HT-29 (cell line): Measurements from ENCODE around the gene MAP2K7. TPM values are rescaled to one million over a fixed set of nuclear protein-coding genes. Genes with fewer than 3 reads are reported as not detected.
"Not testable (repeated sequence)": the region's sequence is repeated elsewhere in the genome, so short reads cannot be mapped to it uniquely, and the experiment has no call there.

Source experiments
- DNase-seq: peaks from one replicate; pipeline ENCODE4 v3.0.0-alpha.2; 2015; ENCODE audit warnings: low spot score
- total RNA-seq: library from RNA; depleted of rRNA; stranded (reverse); fragments of >200 nt; shearing (Covaris generic); gene quantifications from 2 replicates; pipeline ENCODE4 v1.2.3, GENCODE V29; 2014

Gene MAP2K7
- total RNA-seq, 1 experiment from 2014 or later: 30.8 TPM

GRCh38 chr19:7928741-7929701 lies 25.3 kb downstream of the MAP2K7 start:
- DNase-seq: peak; percentile 54

DNA sequence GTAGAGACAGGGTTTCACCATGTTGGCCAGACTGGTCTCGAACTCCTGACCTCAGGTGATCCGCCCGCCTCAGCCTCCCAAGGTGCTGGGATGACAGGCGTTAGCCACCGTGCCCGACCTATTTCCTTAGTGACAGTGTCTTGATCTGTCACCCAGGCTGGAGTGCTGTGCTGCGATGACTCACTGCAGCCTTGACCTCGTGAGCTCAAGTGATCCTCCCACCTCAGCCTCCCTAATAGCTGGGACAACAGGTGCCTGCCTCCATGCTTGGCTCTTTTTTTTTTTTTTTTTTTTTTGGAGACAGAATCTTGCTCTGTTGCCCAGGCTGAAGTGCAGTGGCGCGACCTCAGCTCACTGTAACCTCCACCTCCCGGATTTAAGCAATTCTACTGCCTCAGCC lies 26.4 kb downstream of the MAP2K7 start:
- not testable (repeated sequence) for DNase-seq

- no peak for DNase-seq
Observed at GRCh38 chr19:7930765-7931164, 27.1 kb downstream of the MAP2K7 start.

GRCh38 chr19:7931221-7932061 lies 27.8 kb downstream of the MAP2K7 start:
- DNase-seq: no peak

GRCh38 chr19:7932276-7932929 lies 28.7 kb downstream of the MAP2K7 start:
- DNase-seq: no peak

- no peak for DNase-seq
Observed at GRCh38 chr19:7932930-7933300, 29.2 kb downstream of the MAP2K7 start.

- no peak for DNase-seq
Observed at GRCh38 chr19:7933411-7933810, 29.7 kb downstream of the MAP2K7 start.

DNA sequence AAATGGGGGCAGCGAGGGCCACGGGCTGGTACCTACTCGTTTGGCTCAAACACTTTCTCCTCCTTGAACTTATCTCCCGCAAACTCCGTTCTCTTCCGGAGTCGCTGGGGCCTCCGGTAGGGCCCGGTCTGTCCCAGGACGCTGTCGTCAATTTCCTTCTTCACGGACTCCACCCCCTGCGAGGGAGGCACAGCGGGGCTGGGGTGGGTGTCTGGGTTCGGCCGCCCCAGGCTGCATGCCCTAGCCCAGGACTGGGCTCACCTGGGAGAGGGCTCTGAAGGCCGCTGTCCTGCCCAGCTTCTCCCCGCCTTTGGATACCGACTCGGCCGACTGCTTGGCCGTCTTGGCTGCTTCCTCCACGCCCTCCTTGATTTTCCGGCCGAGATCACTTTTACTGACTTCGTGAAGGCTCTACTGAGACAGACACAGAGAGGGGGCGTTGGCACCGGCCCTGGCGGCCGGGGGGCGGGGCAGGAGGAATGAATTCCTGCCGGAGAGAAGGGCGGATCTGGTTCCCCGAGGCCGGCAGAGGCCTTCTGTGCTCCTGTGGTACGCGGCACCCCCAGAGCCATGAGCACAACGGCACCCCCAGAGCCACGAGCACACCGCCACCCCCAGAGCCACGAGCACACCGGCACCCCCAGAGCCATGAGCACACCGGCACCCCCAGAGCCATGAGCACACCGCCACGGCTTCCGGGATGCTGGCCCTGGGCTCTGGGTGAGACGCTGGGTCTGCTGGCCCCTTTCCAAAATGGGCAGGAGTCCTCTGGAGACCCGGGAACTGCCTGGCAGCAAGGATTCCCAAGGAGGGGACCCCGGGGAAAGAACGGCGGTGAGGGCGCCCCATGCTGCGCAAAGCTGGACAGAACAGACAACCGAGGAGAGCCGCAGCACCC lies 30.4 kb downstream of the MAP2K7 start:
- no peak for DNase-seq

DNA sequence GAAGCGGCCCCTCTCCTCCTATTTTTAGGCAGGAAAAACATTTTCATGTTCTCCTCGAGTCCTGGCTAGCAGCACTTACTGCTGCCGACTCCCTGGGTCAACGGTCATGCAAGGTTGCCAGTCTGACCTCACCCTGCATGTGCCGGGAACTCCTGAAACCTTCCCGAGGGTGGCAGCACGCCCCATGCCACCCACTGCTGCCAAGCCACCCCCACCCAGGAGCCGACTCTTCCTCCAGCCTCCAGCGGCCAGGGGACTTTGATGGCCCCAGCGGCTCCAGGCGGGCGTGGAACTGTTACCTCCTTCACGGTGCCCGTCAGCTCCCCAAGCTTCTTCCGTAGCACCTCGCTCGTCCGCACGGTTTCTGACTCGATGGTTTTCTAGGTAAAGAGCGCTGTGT lies 31.1 kb downstream of the MAP2K7 start:
- DNase-seq: no peak

DNA sequence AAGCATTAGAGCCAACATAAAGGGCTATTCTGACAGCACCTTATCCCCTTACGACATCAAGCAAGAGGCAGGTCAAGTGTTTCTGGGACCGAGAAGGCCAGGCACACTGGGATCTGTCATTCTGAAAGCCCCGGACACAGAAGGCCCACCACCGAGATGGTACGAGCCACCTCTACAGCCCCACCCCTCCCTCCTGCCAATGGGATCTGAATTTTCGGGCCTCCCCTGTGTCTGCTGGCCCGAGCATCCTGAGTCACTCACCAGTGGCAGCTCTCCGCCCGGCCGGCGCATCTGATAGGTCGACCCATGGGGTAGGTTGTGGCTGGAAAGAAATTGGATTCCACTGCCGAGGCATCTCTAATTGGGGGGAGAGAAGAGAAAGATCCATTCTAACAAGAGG lies 37.2 kb downstream of the MAP2K7 start:
- DNase-seq: no peak

DNA sequence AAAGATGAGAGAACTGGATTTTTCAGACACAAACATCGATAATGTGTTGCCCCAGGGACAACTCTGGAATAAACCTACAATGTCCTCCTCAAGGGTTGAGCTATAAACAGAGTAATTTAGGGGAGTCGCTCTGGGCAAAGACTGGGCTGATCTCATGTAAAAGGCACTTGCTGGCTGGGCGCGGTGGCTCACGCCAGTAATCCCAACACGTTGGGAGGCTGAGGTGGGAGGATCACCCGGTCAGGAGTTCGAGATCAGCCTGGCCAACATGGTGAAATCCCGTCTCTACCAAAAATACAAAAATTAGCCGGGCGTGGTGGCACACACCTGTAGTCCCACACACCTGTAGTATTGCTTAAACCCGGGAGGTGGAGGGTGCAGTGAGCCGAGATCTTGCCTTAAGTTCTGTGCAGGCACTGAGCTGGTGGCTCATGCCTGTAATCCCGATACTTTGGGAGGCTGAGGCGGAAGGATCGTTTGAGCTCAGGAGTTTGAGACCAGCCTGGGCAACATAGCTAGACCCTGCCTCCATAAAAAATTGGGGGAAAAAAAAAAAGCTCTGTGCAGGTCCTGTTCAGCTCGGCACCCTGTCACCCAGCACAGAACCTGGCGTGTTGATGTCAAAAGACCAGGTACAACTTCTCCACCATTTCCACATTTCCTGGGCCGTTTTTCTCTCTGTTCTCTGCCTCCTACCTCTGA lies 38.4 kb downstream of the MAP2K7 start:
- DNase-seq: no peak

DNA sequence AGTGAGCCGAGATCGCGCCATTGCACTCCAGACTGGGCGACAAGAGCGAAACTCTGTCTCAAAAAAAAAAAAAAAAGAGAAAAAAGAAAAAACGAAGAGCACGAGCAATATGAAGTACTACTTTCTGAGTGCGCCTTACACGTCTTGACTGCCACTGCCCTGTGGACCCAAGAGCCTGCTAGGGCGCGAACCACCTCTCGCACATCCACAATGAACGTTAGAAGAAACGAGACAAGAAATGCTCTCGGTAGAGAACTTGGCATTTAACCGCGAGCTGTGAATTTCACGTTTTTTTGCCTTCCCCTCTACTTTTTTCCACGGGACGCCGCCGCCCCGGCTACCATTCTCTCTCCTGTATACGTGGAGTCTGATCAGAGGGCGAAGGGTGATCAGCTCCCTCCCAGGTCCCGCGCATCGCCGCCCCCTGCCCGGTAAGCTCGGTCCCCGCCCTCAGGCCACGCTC lies 39.3 kb downstream of the MAP2K7 start:
- DNase-seq: peak; percentile 25

GRCh38 chr19:7943444-7944176 lies 39.9 kb downstream of the MAP2K7 start, which contains the start of gene TIMM44:
TSS of gene TIMM44 (minus strand) at chr19:7943666. CDS start at chr19:7943651, 15 bp downstream.
- DNase-seq: peak; percentile 94

- peak; percentile 93 for DNase-seq
Observed at GRCh38 chr19:7944177-7944761, 40.6 kb downstream of the MAP2K7 start.

- DNase-seq: no peak
Observed at GRCh38 chr19:7947939-7948338, 44.3 kb downstream of the MAP2K7 start.

GRCh38 chr19:7953060-7953459 lies 49.4 kb downstream of the MAP2K7 start:
- no peak for DNase-seq

GRCh38 chr19:7953576-7953975 lies 49.9 kb downstream of the MAP2K7 start:
- DNase-seq: no peak

GRCh38 chr19:7955696-7956095 lies 52.0 kb downstream of the MAP2K7 start:
- DNase-seq: no peak

DNA sequence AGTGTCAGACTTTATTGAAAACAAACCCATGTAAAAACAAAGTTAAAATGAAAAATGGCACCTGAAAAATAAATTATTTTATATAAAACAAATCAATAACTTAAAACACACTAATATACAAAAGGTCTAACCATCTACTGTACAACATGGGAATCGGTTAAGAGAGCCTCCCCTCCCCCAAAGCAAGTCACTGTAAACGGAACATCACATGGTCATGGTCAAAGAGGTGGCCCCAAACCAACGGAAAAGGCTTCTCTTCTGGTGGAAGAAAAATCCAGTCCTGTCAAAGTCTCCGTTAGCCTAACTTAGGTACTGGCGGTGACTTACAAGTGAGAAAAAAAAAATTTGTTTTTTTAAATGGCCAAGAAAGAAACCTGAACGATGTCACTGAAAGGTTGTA lies 55.5 kb downstream of the MAP2K7 start:
- DNase-seq: no peak
